Cardiac muscle cell (in vitro differentiated cells and primary cell): ENCODE measurements around the gene ZNF385D. TPM values are rescaled to one million over a fixed set of nuclear protein-coding genes. Genes with fewer than 3 reads are reported as not detected.

Experiments
- DNase-seq, 2 donors: peaks; one replicate each; pipeline versions ENCODE4 v3.0.0 to v3.0.0-alpha.2; 2010 to 2017; ENCODE audit warnings: low read depth in 1 of 2, low spot score in 1 of 2
- H3K27ac ChIP-seq: fragments of 200-600 bp; sonication (generic); 2 replicates; pipeline ENCODE4 v1.5.1; 2016
- H3K27me3 ChIP-seq: fragments of 200-600 bp; sonication (generic); 2 replicates; pipeline ENCODE4 v1.6.0; 2016; ENCODE audit warnings: control low read depth
- H3K36me3 ChIP-seq: fragments of 200-600 bp; sonication (generic); 2 replicates; pipeline ENCODE4 v1.5.1; 2016; ENCODE audit warnings: control low read depth
- H3K4me1 ChIP-seq: fragments of 200-600 bp; sonication (generic); 2 replicates; pipeline ENCODE4 v1.8.1; 2017; ENCODE audit warnings: low read depth, mild to moderate bottlenecking, mixed run types
- H3K4me3 ChIP-seq: fragments of 200-600 bp; sonication (generic); 2 replicates; pipeline ENCODE4 v1.5.1; 2016; ENCODE audit warnings: mild to moderate bottlenecking
- H3K9me3 ChIP-seq: fragments of 200-600 bp; sonication (generic); 2 replicates; pipeline ENCODE4 v1.5.1; 2017; ENCODE audit warnings: low read depth, mild to moderate bottlenecking, control low read depth
- CTCF ChIP-seq: IDR thresholded peaks from 2 replicates; pipeline ENCODE4 v1.5.1; 2012; ENCODE audit warnings: low read depth, mild to moderate bottlenecking, low read length
- polyA plus RNA-seq: library from polyadenylated mRNA; unstranded; fragments of >200 nt; fragmentation: Nextera tagmentation; extraction: Ambion mirVana; gene quantifications from 2 replicates; pipeline ENCODE4 v1.2.1, GENCODE V29; 2016
- total RNA-seq: library from RNA; depleted of rRNA; stranded (reverse); fragments of >200 nt; gene quantifications from 2 replicates; pipeline ENCODE4 v1.2.3, GENCODE V29; 2016

The ZNF385D gene
- total and polyA plus RNA-seq, 2 experiments from 2014 or later, result 1.3 to 10.6 TPM

GRCh38 chr3:21750080-21750696 is 822 bp downstream of the ZNF385D start:
- no peaks in the 10 kb centered on the region for H3K4me1 ChIP-seq
- peak overlapping the region; percentile 61 for H3K4me3 ChIP-seq
- H3K9me3 ChIP-seq, result no peaks in the 10 kb centered on the region
- peak in 1 of 2 donors; percentile 24 for DNase-seq
- H3K27me3 ChIP-seq, result no peaks in the 10 kb centered on the region
- H3K27ac ChIP-seq, result no peak overlapping the region
- TF ChIP-seq CTCF, result no peak
- no peaks in the 10 kb centered on the region for H3K36me3 ChIP-seq

GRCh38 chr3:21747966-21748555 is 2.9 kb downstream of the ZNF385D start:
- Histone ChIP-seq H3K27me3 (no peaks in the 10 kb centered on the region), H3K4me1 (no peaks in the 10 kb centered on the region), H3K4me3 (no peak overlapping the region), H3K36me3 (no peaks in the 10 kb centered on the region), H3K9me3 (no peaks in the 10 kb centered on the region), H3K27ac (no peak overlapping the region)
- DNase-seq, result no peak
- no peak for TF ChIP-seq CTCF

- no peak overlapping the region for H3K27ac ChIP-seq
- H3K36me3 ChIP-seq, result no peaks in the 10 kb centered on the region
- H3K27me3 ChIP-seq, result no peaks in the 10 kb centered on the region
- TF ChIP-seq CTCF, result no peak
- no peaks in the 10 kb centered on the region for H3K9me3 ChIP-seq
- no peaks in the 10 kb centered on the region for H3K4me1 ChIP-seq
- no peak overlapping the region for H3K4me3 ChIP-seq
- DNase-seq, result no peak
These were observed 3.6 kb downstream of the ZNF385D start for GRCh38 chr3:21747376-21747775.

GRCh38 chr3:21745966-21746365 is 5.0 kb downstream of the ZNF385D start:
- Histone ChIP-seq H3K36me3 (no peaks in the 10 kb centered on the region), H3K9me3 (no peaks in the 10 kb centered on the region), H3K4me3 (no peak overlapping the region), H3K4me1 (no peaks in the 10 kb centered on the region), H3K27ac (no peak overlapping the region), H3K27me3 (no peaks in the 10 kb centered on the region)
- DNase-seq, result no peak
- TF ChIP-seq CTCF, result no peak

GRCh38 chr3:21744793-21745192 is 6.2 kb downstream of the ZNF385D start:
- TF ChIP-seq CTCF, result no peak
- no peaks in the 10 kb centered on the region for H3K4me1 ChIP-seq
- H3K27me3 ChIP-seq, result no peaks in the 10 kb centered on the region
- H3K4me3 ChIP-seq, result no peak overlapping the region
- H3K27ac ChIP-seq, result no peak overlapping the region
- no peaks in the 10 kb centered on the region for H3K36me3 ChIP-seq
- no peaks in the 10 kb centered on the region for H3K9me3 ChIP-seq
- DNase-seq, result no peak
